ENCODE results near the gene HAO2. TPM values are rescaled to one million over a fixed set of nuclear protein-coding genes. Genes with fewer than 3 reads are reported as not detected.

Gene HAO2
- polyA plus RNA-seq, 10 donors, result 0.16 to 0.39 (median 0.22) TPM; not detected in 5

- no peak for DNase-seq
Measured at GRCh38 chr1:119380304-119380703, 11.7 kb downstream of the HAO2 start.

- no peak for DNase-seq
Measured at GRCh38 chr1:119380983-119381662, 12.5 kb downstream of the HAO2 start.

- no peak for DNase-seq
Measured at GRCh38 chr1:119384591-119384990, 16.0 kb downstream of the HAO2 start.

- no peak for DNase-seq
Measured at GRCh38 chr1:119385650-119386049, 17.1 kb downstream of the HAO2 start.

- no peak for DNase-seq
Measured at GRCh38 chr1:119387858-119388257, 19.3 kb downstream of the HAO2 start.

- no peak for DNase-seq
Measured at GRCh38 chr1:119388450-119388849, 19.9 kb downstream of the HAO2 start.

GRCh38 chr1:119390526-119390925, 21.9 kb downstream of the HAO2 start:
- no peak for DNase-seq

- no peak for DNase-seq
Measured at GRCh38 chr1:119391749-119392148, 23.2 kb downstream of the HAO2 start.

GRCh38 chr1:119394085-119394484, 25.5 kb downstream of the HAO2 start:
- no peak for DNase-seq

GRCh38 chr1:119396982-119397381, 28.4 kb downstream of the HAO2 start:
- DNase-seq, result no peak

- no peak for DNase-seq
Measured at GRCh38 chr1:119397986-119398385, 29.4 kb downstream of the HAO2 start.

- no peak for DNase-seq
Measured at GRCh38 chr1:119404736-119405135, 36.2 kb downstream of the HAO2 start.

GRCh38 chr1:119409731-119410130, 41.1 kb downstream of the HAO2 start:
- peak; percentile 8 to 26 (median 18) for DNase-seq

GRCh38 chr1:119410961-119411360, 42.4 kb downstream of the HAO2 start:
- no peak for DNase-seq

- DNase-seq, result no peak
Measured at GRCh38 chr1:119414950-119415349, 46.4 kb downstream of the HAO2 start, which contains the start of gene HSD3B2. Gene HSD3B2 (plus strand): TSS chr1:119415150. CDS start chr1:119415420, 270 bp downstream.

GRCh38 chr1:119416006-119416640, 47.5 kb downstream of the HAO2 start:
- DNase-seq, result no peak

- no peak for DNase-seq
Measured at GRCh38 chr1:119419109-119419508, 50.5 kb downstream of the HAO2 start.

GRCh38 chr1:119420638-119421037, 52.1 kb downstream of the HAO2 start:
- DNase-seq, result no peak

GRCh38 chr1:119422631-119423030, 54.0 kb downstream of the HAO2 start:
- no peak for DNase-seq

- DNase-seq, result no peak
Measured at GRCh38 chr1:119428991-119429390, 60.4 kb downstream of the HAO2 start.

- DNase-seq, result no peak
Measured at GRCh38 chr1:119429687-119430086, 61.1 kb downstream of the HAO2 start.

GRCh38 chr1:119430486-119430885, 61.9 kb downstream of the HAO2 start:
- DNase-seq, result no peak

GRCh38 chr1:119431836-119432235, 63.3 kb downstream of the HAO2 start:
- DNase-seq, result no peak

- DNase-seq, result no peak
Measured at GRCh38 chr1:119435052-119435451, 66.5 kb downstream of the HAO2 start.

Data from muscle of back (tissue), 11 donors.